IPS-20b (cell line): Measurements from ENCODE around the gene LRRC32.

ENCODE experiments used
- H3K27ac ChIP-seq: one replicate; pipeline ENCODE4 v1.5.1; 2013; ENCODE audit warnings: low read length
- H3K27me3 ChIP-seq: 2 replicates; pipeline ENCODE4 v1.6.1; 2013; ENCODE audit warnings: mild to moderate bottlenecking, low read length, inconsistent platforms; ENCODE audit not compliant: insufficient read depth
- H3K36me3 ChIP-seq: 2 replicates; pipeline ENCODE4 v1.6.1; 2013; ENCODE audit warnings: low read depth, mild to moderate bottlenecking, inconsistent platforms, low read length, moderate library complexity; ENCODE audit not compliant: insufficient read depth
- H3K4me1 ChIP-seq: 2 replicates; pipeline ENCODE4 v1.6.1; 2013; ENCODE audit warnings: mild to moderate bottlenecking, control low read depth, inconsistent platforms, low read length, moderate library complexity; ENCODE audit not compliant: insufficient read depth
- H3K4me3 ChIP-seq: 2 replicates; pipeline ENCODE4 v1.5.1; 2013; ENCODE audit warnings: mild to moderate bottlenecking, low read length, inconsistent platforms
- H3K9ac ChIP-seq: 2 replicates; pipeline ENCODE4 v1.6.1; 2013; ENCODE audit warnings: low read depth, mild to moderate bottlenecking, inconsistent platforms, low read length, moderate library complexity
- H3K9me3 ChIP-seq: 2 replicates; pipeline ENCODE4 v1.6.1; 2013; ENCODE audit warnings: mild to moderate bottlenecking, low read depth, low read length, inconsistent platforms; ENCODE audit not compliant: insufficient read depth

Gene LRRC32

GRCh38 chr11:76686261-76687079, 15.9 kb upstream of the LRRC32 start:
- Histone ChIP-seq H3K36me3 (no peaks in the 10 kb centered on the region), H3K27me3 (peaks cover 9% of the 10 kb centered on the region), H3K9me3 (no peaks in the 10 kb centered on the region), H3K9ac (no peak overlapping the region), H3K4me3 (no peak overlapping the region), H3K27ac (no peak overlapping the region), H3K4me1 (no peaks in the 10 kb centered on the region; the same call in 1 of the 2 replicates)

DNA sequence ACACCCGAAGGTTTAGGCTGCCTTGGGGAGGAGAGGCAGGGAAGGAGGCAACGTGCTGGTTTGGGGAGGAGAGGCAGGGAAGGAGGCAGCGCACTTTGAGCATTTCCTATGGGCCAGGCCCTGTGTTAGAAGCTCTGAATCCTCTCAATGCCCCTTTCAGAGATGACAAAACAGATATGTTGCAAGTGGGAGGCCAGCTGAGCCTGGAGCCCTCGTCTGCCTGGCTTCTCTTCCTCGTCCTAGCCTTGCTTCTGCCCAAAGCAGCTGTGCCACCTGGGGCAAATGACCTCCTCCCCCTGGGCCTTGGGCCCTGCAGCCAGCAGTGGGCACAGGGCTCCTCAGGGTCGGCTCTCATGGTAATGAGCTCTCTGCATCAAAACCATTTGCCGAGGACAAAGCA, 15.3 kb upstream of the LRRC32 start:
- peaks cover 15% of the 10 kb centered on the region for H3K27me3 ChIP-seq

GRCh38 chr11:76685237-76685636, 14.7 kb upstream of the LRRC32 start:
- Histone ChIP-seq H3K4me1 (no peaks in the 10 kb centered on the region; the same call in 1 of the 2 replicates), H3K9me3 (no peaks in the 10 kb centered on the region), H3K27ac (no peak overlapping the region), H3K4me3 (no peak overlapping the region), H3K36me3 (no peaks in the 10 kb centered on the region), H3K27me3 (peaks cover 21% of the 10 kb centered on the region), H3K9ac (no peak overlapping the region)

More for the DNA sequence above, 15.3 kb upstream of the LRRC32 start:
- Histone ChIP-seq H3K36me3 (no peaks in the 10 kb centered on the region), H3K9ac (no peak overlapping the region), H3K4me1 (no peaks in the 10 kb centered on the region; the same call in 1 of the 2 replicates), H3K27ac (no peak overlapping the region), H3K4me3 (no peak overlapping the region), H3K9me3 (no peaks in the 10 kb centered on the region)

DNA sequence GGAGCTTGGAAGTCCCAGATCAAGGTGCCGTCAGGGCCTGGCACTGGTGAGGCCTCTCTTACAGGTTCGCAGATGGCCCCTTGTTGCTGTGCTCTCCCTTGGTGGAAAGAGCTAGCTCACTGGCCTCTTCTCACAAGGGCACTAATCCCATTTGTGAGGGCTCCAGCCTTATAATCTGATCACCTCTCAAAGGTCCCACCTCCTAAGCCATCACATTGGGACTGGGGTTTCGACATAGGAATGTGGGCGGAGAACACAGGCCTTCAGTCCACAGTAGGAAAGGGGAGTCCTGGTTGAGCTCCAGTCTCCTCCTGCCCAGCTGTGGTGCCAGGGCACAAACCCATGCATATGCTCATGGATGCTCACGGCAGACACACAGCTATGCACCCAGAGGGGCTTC, 14.0 kb upstream of the LRRC32 start:
- Histone ChIP-seq H3K9me3 (no peaks in the 10 kb centered on the region), H3K4me1 (no peaks in the 10 kb centered on the region; the same call in 1 of the 2 replicates), H3K27ac (no peak overlapping the region), H3K27me3 (peaks cover 24% of the 10 kb centered on the region), H3K36me3 (no peaks in the 10 kb centered on the region), H3K9ac (no peak overlapping the region), H3K4me3 (no peak overlapping the region)

DNA sequence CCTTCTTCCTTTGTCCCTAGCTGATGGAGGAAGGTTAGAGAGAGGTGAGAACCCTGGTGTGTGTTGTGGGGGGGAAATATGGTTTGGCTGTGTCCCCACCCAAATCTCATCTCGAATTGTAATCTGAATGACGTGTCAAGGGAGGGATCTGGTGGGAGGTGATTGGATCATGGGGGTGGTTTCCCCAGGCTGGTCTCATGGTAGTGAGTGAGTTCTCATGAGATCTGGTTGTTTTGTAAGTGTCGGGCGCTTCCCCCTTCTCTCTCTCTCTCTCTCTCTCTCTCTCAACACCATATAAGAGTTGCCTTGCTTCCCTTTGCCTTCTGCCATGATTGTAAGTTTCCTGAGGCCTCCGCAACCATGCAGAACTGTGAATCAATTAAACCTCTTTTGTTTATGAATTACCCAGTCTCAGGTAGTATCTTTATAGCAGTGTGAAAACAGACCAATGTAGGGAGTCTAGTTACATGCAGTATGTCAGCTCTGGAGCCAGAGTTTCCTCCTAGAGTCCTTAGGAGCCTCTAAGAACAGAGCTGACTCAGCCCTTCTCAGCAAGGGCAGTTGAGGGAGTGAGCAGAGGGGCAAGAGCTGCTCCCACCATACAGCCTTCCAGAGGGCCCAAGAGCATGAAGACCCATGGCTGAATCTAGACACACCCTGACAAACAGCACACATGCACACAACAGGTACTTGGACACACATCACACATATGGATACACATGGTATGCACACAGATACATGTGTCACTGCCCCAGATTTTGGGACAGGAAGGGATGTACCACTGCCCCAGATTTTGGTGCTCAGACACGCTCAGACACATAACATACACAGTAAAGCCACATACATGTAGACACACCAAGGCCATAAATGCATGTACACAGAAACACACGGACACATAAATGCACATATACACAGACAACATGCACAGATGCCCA, 12.9 kb upstream of the LRRC32 start:
- peaks cover 24% of the 10 kb centered on the region for H3K27me3 ChIP-seq
- H3K9ac ChIP-seq = no peak overlapping the region
- H3K4me1 ChIP-seq = no peaks in the 10 kb centered on the region; the same call in 1 of the 2 replicates
- no peak overlapping the region for H3K27ac ChIP-seq
- H3K4me3 ChIP-seq = no peak overlapping the region
- H3K36me3 ChIP-seq = no peaks in the 10 kb centered on the region
- no peaks in the 10 kb centered on the region for H3K9me3 ChIP-seq

DNA sequence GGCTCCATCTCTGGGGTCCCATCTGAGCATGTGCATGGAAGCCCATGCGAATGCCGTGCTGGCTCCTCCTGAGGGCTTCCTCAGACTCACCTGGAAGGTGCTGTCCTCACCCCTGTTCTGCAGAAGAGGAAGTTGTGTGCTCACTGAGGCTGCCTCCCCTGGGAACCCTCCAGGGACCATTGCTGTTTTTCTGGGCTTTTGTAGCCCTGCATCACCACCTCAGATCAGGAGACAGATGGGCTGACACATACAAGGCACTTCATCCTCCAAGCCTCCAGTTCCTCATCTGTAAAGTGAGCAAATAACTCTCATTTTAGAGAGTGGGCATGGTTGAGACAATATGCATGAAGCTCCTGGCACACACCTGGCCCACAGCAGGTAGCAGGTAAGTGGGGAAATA, 12.1 kb upstream of the LRRC32 start:
- Histone ChIP-seq H3K9ac (no peak overlapping the region), H3K4me1 (no peaks in the 10 kb centered on the region; the same call in 1 of the 2 replicates), H3K27ac (no peak overlapping the region), H3K4me3 (no peak overlapping the region), H3K36me3 (no peaks in the 10 kb centered on the region), H3K9me3 (no peaks in the 10 kb centered on the region), H3K27me3 (peaks cover 24% of the 10 kb centered on the region)

DNA sequence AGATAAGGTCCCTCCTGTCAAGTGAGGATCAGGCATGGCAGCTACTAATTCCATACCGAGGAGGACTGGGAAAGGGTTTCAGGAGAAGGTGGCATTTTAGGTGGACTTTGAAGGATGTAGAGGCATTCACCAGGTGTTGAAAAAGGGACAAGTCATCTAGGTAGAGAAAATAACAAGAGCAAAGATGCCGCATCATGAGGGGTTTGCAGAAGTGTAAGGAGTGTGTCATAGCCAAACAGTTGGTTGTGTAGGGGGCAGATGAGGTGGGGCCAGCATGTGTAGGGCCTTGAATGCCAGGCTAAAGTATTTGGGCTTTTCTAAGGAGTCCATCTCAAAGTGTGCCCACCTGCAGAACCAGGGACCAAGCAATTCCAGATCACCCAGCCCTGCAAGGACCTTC, 11.6 kb upstream of the LRRC32 start:
- no peak overlapping the region for H3K27ac ChIP-seq
- no peak overlapping the region for H3K4me3 ChIP-seq
- peaks cover 24% of the 10 kb centered on the region for H3K27me3 ChIP-seq
- H3K9me3 ChIP-seq = no peaks in the 10 kb centered on the region
- H3K9ac ChIP-seq = no peak overlapping the region
- no peaks in the 10 kb centered on the region; the same call in 1 of the 2 replicates for H3K4me1 ChIP-seq
- no peaks in the 10 kb centered on the region for H3K36me3 ChIP-seq

GRCh38 chr11:76680518-76681425, 10.2 kb upstream of the LRRC32 start:
- Histone ChIP-seq H3K4me3 (no peak overlapping the region), H3K27ac (no peak overlapping the region), H3K4me1 (no peaks in the 10 kb centered on the region; the same call in 1 of the 2 replicates), H3K9me3 (no peaks in the 10 kb centered on the region), H3K9ac (no peak overlapping the region), H3K36me3 (no peaks in the 10 kb centered on the region), H3K27me3 (peaks cover 28% of the 10 kb centered on the region)

DNA sequence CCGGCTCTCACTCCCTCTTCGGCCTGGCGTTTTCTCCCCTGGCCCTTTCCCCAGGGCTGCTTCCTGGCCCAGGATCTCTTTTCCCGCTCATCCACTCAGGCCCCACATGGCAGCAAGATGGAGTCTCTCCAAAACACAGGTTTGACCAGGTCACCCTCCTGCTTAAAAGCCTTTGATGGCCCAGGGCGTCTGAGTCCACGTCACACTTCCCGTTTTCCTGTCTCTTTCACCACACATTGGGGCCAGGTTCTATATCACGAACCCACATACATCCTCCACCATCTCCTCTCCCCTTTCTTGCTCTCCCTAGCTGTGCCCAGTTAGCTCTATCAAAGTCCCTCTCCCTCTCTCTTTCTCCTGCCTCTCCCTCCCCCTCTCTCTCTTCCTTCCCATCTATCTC, 7.8 kb upstream of the LRRC32 start:
- Histone ChIP-seq H3K27ac (no peak overlapping the region), H3K9me3 (no peaks in the 10 kb centered on the region), H3K4me1 (no peaks in the 10 kb centered on the region), H3K36me3 (no peaks in the 10 kb centered on the region), H3K9ac (no peak overlapping the region), H3K4me3 (no peak overlapping the region), H3K27me3 (peaks cover 28% of the 10 kb centered on the region)

- Histone ChIP-seq H3K27ac (no peak overlapping the region), H3K27me3 (peaks cover 33% of the 10 kb centered on the region), H3K4me3 (no peak overlapping the region), H3K9ac (no peak overlapping the region), H3K4me1 (no peaks in the 10 kb centered on the region), H3K9me3 (no peaks in the 10 kb centered on the region), H3K36me3 (no peaks in the 10 kb centered on the region)
Measured at GRCh38 chr11:76677458-76677765, 6.9 kb upstream of the LRRC32 start.
